ENCODE data around the gene GH2.

DNA sequence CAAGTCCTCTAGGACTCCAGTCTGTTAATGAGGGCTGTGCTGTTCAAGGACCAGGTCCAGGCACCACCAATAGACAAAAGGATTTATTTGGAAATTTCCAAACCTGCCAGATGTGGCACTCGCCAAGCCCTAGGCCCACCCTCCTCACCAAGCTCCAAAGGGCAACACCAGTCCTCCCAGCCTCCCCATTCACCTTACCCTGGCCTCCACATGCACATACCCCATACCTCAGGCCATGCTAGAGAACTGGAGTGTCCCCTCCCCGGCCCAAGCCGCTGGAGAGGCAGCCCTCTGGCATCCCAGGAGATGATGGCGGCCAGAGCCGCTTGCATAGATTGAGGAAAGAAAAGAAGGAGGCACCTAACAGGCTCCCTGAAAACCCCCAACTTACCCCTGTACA, 49.7 kb downstream of the GH2 start:
- TF ChIP-seq POLR2AphosphoS5 (IDR thresholded peaks at IDR 0.05) (no peak), POLR2A (IDR thresholded peaks at IDR 0.05) (no peak)
- TF ChIP-seq, protein P1, sequence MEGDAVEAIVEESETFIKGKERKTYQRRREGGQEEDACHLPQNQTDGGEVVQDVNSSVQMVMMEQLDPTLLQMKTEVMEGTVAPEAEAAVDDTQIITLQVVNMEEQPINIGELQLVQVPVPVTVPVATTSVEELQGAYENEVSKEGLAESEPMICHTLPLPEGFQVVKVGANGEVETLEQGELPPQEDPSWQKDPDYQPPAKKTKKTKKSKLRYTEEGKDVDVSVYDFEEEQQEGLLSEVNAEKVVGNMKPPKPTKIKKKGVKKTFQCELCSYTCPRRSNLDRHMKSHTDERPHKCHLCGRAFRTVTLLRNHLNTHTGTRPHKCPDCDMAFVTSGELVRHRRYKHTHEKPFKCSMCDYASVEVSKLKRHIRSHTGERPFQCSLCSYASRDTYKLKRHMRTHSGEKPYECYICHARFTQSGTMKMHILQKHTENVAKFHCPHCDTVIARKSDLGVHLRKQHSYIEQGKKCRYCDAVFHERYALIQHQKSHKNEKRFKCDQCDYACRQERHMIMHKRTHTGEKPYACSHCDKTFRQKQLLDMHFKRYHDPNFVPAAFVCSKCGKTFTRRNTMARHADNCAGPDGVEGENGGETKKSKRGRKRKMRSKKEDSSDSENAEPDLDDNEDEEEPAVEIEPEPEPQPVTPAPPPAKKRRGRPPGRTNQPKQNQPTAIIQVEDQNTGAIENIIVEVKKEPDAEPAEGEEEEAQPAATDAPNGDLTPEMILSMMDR (IDR thresholded peaks at IDR 0.05), result no peak

Measured in sigmoid colon (tissue), 4 donors.